Suppressor macrophage treated with lipopolysaccharide for 1 hour (primary cell): Measurements from ENCODE around the gene ADD1.
"Not testable (repeated sequence)": the region's sequence is repeated elsewhere in the genome, so short reads cannot be mapped to it uniquely, and the experiment has no call there.

Experiments
- DNase-seq, 3 donors: peaks; one replicate each; pipeline ENCODE4 v3.0.0-alpha.2; 2020 to 2022

Gene ADD1

DNA sequence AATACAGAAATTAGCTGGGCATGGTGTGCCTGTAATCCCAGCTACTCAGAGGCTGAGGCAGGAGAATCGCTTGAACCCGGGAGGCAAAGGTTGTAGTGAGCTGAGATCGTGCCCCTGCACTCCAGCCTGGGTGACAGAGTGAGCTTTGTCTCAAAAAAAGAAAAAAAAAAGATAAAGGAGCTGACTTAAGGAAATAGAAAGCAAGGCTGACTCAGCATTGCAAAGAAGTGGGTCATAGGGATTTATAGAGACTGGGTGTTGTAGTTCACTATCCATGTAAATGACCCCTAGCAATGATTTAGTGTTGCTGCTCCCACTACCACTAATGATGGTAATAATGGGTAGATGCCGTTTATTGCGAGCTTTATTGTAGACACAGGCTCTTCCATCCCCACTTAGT lies 47.6 kb downstream of the ADD1 start:
- peak in 1 of 3 donors; percentile 30 for DNase-seq

DNA sequence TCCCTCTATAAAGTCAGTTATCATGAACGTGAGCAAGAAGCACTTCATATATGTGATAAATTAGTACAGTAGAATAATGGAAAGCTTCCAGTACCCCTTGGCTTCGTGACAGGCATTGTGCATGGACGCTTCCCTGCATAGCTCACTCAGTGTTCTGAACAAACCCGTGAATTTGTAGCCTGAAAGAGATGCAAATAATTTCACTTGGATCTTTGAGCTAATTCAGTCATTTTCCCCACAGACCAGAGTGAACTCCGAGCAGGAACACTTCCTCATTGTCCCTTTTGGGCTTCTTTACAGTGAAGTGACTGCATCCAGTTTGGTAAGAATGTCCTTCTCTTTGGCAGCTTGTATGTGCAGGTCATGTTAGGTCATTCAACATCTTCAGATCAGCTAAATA lies 50.1 kb downstream of the ADD1 start:
- DNase-seq, result peak; percentile 24 to 45 (median 37)

DNA sequence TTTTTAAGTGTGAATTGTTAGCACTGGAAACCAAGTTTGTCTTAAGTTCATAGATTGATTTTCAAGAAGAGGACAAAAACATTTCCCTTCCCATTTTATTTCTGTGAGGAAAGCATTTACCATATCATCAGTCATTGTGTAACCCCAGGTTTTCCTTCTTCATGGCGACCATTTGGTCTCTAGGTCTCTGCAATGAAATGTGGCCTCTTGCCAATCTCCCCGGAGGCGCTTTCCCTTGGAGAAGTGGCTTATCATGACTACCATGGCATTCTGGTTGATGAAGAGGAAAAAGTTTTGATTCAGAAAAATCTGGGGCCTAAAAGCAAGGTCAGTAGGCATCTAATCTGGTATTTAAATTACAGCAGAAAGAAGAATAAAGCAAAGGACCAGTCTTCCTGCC lies 54.4 kb downstream of the ADD1 start:
- no peak for DNase-seq

DNA sequence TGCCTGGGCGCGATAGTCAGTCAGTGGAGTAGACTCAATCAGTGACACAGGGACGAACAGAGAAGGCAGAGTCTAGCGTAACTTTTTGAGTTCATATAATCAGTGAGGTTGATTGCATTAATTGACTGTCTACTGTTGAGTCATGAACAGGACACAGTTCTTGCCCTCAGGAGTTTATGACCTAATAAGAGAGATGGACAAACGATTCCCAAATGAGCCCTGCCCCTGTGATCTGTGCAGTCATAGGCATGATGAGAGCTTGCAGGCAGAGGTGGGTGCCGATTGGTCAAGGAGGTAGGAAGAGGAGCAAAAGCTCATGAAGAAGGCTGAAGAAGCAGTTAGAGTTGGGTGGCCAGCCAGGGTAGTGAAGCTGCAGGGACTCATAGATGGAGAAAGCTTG lies 57.1 kb downstream of the ADD1 start:
- no peak for DNase-seq

DNA sequence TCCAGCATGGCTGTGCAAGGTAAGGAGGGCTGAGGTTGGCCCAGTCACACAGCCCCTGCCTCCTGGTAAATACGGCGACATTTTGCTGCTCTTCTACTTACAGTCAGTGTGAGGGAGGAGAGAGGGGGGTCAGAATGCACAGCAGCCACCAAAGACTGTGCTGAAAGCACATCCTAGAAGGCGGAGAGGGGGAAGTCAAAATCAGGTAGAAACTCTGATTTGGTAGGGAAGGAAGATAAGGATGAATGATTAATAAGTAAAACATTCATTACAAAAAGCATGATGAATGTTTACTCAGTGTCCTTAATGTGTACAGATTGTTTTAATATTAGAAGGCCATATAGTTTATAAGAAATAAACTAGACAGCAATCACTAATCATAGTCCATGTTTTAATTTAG lies 57.5 kb downstream of the ADD1 start:
- DNase-seq, result no peak

DNA sequence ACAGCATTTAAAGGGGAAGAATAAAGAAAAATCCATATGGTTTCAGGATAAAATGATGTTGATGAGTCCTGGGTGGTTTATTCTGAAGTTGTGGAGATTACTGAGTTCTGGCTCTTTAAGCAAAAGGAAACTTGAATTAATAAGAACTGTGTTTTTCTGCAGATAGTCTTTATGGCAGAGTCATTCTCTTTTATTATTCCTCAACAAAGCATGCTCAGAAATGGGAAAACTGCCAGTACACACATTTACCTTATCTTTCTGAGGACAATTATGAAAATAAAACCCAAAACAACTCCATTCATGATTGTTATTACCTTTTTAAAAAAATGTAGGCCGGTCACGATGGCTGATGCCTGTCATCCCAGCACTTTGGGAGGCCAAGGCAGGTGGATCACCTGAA lies 58.5 kb downstream of the ADD1 start:
- DNase-seq, result no peak

DNA sequence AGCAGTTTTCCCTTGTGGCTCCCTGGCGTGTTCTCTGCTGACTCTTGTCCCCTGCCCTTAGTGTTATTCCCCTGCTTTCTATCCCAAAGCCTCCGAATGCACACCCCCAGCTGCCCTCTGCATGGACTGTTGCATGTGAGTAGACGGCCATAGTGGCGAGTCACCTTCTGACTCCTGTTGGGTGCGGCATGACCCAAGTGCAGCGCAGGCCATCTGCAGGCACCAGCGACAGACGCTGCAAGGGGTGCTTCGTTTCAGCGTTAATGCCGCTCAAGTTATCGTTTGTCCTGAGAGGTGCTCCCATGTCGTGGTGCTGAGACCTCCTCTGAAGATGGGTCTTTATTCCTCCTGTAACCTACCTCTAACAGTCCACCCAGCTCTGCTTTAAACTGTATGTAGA lies 61.9 kb downstream of the ADD1 start:
- DNase-seq, result no peak

DNA sequence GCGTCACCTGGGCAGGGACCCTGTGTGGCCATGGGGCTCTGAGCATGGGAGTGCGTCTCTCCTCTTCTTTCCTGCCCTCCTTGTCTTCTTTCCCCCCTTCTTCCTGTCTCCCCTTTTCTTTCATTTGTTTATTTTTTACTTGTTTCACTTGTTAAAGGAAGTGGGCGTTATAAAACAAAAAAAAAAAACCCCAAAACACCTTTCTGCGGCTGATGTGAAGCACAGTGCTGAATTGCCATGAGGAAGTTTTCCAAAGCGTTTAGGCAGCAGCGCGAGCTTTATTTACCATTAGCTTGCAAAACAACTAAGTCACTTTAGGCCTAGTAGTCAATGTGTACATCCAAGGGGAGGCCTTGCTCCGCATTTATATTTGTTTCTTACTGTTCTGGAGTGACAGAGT lies 62.6 kb downstream of the ADD1 start:
- DNase-seq, result no peak

DNA sequence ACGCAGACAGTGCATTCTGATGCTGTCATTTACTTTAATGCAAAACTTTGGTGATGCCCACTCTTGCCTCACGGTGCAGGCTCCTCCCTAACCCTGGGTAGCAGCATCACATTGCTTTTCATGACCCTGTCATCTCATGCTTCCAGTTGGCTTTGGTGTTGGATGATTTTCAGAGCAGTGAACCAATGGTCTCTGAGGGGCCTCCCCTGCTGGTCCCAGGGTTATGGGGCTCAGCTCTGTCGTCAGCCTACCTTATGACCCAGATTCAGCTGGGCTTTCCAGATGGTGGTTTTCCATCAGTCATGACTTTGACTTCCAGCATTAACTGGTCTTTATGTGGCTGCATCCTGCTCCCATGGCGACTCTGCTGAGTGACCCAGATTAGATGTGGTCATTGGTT lies 63.6 kb downstream of the ADD1 start:
- peak in 1 of 3 donors; percentile 26 for DNase-seq

DNA sequence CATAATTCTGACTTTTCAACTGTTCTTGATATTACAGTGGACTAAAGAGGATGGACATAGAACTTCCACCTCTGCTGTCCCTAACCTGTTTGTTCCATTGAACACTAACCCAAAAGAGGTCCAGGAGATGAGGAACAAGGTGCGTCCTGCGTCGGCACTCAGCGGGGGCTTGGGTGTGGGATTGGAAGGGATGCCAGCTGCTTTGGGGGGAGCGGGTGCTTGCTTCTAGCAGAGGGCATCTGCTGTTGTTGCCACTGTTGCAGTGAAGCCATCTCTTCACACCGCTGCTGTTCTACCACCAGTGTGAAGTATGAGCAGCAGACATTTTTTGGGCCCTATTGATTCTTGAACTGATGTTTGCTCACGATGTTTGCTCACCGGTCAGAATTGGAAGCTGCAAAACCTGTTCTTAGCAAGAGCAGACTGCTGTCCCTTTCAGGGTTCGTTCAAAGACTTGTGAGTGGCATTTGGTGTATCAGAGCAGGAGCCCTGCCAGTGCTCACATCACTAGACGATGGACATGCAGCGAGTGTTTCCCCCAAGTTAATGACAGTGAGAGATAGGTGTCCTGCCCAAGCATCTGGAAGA lies 64.2 kb downstream of the ADD1 start:
- no peak for DNase-seq

DNA sequence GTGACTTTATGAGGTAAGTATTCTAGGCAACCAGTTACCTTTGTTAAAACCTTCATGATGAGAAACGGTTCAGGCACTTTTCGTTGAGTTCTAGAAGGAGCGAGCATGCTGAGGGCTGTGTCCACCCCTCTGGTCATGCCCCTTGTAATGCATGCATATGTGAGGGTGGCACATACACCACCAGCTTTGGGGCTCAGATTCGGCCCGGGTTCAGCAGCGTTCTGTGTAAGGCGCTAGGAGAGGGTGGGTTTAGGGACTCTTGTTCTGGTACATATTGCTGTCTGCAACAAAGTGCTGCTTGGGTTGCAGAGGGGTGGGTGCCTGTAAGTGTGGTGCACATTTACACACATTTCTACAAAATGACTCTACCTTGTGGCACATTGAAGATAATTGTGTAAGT lies 65.0 kb downstream of the ADD1 start:
- DNase-seq, result no peak

DNA sequence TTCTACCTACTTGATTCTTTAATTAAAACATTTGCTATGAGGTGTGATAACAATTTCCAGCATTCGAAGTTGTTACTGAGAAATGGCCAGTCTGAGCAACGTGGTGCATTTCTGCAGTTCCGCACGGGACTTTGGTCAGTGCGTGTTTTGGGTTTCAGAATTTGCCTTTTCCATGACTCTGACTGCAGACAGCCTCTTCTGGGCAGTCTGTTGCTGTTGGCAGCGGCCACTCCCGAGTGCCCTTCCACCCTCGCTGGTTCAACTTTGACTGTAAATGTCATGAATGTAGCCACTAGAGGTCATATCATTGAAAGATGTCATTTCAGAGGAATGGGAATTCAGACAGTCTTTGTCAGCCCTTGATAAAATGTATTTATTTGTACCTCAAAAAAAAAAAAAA lies 65.9 kb downstream of the ADD1 start:
- no peak for DNase-seq

DNA sequence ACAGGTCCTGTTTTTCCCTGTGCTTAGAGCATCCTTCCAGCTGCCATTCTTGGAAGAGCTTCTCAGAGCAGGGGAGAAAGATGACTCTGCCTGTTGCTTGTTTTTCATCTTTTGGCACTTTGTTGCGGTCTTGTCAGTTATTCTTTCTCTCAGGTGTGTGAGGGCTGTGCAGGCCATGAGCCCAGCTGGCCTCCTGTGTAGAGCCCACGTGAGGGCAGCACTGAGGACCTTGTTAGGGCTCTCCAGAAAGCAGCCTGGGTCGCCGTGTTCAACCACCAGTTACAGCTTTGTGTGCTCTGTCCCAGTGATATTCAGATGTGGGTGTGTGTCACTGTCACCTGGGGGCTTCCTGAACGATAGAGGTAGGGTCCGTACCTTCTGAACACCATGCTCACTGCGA lies 66.8 kb downstream of the ADD1 start:
- no peak for DNase-seq

DNA sequence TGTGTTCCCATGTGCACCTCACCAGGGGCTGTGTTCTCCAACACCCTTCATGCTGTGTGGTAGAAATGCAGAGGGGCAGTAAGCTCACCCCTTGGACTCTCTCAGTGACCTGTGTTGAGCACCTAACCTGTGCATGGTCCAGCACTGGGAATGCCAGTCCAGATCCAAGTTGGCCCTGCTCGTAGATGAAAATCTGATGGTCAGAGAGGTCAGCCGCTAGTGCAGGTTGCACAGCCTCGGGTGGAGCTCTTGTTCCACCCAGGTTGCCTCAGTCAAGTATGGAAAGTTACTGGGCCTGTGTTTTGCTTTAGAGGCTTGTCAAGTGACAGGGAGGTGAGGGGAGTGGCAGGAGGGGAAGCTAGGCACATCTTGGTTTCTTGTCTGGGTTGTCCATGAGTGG lies 68.2 kb downstream of the ADD1 start:
- no peak for DNase-seq

DNA sequence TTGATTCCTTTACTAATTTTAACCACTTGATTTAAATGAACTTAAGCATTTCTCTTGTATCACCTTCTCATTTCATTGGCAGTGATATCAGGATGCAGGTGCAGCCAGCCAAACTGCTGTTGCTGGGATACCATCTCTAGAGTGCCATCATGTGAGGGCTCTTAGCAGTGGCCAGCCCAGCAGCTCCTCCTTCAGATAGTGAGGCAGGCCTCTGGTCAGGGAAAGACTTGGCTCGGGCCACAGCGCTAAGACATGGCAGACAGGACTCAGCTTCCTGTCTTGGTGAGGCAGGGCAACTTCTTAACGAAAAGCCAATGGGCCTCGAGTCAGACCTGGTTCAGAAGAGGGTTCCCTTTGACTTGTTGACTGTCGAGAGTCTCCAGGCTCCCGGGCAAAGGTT lies 69.5 kb downstream of the ADD1 start:
- DNase-seq, result no peak

DNA sequence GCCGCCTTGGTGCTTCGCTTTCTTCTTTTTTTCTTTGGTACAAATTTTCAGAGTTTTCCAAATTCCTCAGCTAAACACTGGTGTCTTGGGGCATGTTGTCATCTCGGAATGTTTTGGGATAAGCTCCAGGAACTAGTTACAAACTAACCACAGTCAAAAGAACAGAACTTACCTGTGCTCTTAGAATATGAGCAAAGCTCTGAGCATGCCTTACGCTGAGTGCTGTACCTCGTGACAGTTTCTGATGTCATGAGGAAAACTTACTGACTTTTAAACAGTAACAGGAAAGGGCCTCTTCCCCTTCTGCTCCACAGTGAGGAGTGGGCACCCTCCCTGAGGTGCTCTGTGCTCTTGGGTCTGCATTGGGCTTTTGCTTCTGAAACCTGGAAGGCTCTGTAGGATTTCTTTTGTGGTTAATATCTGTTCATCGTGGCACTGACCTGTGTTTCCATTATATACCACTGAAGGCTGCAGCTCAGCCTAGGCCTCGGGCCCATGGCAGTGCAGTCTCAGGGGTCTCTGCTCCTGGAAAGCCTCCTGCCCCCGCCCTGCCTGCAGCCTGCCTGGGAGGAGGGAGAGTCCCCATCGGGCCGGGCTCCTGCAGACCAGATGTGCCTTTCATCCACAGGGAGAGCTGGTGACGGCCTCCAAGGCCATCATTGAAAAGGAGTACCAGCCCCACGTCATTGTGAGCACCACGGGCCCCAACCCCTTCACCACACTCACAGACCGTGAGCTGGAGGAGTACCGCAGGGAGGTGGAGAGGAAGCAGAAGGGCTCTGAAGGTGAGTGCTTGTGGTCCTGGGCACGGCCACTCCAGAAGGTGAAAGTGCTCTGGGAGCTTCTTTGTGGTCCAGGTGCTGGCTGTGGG lies 70.8 kb downstream of the ADD1 start:
- DNase-seq, result no peak

DNA sequence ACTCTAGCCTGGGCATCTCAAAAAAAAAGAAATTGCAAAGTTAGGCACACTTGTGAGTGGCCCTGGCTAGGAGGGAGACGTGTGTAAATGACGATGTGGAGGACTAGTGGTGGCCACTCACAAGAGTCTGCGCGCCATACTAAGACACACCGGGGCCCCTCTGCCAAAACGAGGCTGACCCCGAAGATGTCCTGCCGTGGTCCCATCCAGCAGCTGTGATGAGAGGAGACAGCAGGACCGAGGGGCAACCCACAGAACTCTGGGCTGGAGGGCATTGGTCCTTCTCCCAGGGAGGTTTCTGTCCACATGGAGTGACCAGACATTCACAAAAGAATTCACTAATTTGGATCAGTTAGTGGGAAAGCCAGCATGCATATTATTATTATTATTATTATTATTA lies 72.1 kb downstream of the ADD1 start:
- DNase-seq, result no peak

DNA sequence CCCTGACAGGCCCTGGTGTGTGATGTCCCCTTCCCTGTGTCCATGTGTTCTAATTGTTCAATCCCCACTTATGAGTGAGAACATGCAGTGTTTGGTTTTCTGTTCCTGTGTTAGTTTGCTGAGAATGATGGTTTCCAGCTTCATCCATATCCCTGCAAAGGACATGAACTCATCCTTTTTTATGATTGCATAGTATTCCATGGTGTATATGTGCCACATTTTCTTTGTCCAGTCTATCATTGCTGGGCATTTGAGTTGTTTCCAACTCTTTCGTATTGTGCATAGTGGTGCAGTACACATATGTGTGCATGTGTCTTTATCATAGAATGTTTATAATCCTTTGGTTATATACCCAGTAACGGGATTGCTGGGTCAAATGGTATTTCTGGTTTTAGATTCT lies 73.1 kb downstream of the ADD1 start:
- DNase-seq, result not testable (repeated sequence)

DNA sequence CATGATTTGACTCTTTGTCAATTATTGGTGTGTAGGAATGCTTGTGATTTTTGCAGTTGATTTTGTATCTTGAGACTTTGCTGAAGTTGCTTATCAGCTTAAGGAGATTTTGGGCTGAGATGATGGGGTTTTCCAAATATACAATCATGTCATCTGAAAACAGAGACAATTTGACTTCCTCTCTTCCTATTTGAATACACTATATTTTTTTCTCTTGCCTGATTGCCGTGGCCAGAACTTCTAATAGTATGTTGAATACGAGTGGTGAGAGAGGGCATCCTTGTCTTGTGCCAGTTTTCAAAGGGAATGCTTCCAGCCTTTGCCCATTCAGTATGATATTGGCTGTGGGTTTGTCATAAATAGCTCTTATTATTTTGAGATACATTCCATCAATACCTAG lies 74.7 kb downstream of the ADD1 start:
- not testable (repeated sequence) for DNase-seq

DNA sequence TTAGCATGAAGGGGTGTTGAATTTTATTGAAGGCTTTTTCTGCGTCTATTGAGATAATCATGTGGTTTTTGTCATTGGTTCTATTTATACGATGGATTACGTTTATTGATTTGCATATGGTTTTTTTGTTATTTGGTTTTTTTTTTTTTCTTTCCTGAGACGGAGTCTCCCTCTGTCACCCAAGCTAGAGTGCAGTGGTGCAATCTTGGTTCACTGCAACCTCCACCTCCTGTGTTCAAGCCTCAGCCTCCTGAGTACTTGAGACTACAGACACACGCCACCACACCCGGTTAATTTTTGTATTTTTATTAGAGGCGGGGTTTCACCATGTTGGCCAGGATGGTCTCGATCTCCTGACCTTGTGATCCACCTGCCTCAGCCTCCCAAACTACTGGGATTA lies 75.1 kb downstream of the ADD1 start:
- DNase-seq, result not testable (repeated sequence)

DNA sequence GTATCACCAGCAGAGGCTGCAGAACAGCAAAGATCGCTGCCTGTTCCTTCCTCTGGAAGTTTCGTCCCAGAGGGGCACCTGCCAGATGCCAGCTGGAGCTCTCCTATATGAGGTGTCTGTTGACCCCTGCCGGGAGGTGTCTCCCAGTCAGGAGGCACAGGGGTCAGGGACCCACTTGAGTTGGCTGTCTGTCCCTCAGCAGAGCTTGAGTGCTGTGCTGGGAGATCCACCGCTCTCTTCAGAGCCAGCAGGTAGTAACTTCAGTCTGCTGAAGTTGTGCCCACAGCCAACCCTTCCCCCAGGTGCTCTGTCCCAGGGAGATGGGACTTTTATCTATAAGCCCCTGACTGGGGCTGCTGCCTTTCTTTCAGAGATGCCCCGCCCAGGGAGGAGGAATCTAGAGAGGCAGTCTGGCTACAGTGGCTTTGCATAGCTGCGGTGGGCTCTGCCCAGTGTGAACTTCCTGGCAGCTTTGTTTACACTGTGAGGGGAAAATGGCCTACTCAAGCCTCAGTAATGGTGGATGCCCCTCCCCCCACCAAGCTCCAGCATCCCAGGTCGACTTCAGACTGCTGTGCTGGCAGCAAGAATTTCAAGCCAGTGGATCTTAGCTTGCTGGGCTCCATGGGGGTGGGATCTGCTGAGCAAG lies 78.9 kb downstream of the ADD1 start:
- not testable (repeated sequence) for DNase-seq

DNA sequence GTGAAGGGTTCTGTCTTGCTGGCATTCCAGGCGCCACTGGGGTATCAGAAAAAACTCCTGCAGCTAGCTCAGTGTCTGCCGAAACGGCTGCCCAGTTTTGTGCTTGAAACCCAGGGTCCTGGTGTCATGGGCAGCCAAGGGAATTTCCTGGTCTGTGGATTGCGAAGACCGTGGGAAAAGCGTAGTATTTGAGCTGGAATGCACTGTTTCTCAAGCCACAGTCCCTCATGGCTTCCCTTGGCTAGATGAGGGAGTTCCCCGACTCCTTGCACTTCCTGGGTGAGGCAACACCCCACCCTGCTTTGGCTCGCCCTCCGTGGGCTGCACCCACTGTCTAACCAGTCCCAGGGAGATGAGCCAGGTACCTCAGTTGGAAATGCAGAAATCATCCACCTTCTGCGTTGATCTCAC lies 79.5 kb downstream of the ADD1 start:
- DNase-seq, result peak; percentile 64 to 77 (median 75)

DNA sequence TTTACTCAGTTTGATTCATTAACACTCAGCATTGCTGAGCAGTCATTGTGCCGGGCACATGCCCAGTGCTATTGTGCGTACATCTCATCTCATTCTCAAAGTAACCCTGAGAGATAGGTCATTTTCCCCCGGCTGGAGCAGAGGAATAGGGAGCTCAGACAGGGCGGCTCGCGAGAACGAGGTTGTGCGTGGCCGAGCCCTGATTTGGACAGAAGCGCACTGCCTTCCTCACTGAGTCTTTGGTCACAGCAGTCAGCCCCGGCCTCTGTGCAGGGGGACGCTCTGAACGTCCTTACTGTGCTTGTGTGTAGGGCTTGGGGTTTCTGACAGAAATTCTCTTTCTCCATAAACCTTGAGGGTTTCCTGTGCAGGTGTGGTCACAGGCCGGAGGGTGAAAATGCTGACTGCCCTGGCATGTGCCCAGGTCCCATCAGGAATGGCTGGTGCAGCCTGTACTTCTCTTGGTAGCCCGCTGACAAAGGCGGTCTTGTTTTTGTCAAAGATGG lies 80.1 kb downstream of the ADD1 start:
- DNase-seq, result no peak

DNA sequence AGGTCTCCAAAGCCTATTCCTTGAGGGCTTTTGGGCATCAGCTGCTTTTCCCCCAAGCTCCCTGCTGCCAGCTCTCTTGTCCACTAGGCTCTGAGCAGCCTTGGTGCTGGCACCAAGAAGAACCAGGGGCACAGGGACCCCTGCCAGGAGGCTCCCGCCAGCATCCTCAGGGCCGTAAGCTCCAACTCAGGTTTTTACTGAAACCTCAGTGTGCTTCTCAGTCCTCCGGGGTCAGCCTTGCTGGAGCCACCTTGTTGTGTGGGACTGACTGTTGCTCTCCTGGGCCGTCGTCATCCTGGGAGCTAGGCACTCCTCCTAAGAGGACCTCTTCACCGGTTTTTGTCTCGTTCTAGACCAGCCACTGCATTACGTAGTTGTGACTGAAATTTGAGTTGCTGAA lies 80.6 kb downstream of the ADD1 start:
- no peak for DNase-seq
